22Rv1 (cell line): Measurements from ENCODE around the gene FAT1.
A peak's percentile ranks its signal among the peaks of the same experiment; 100 is the strongest.

Experiments
- H3K27ac ChIP-seq: fragments of 450-650 bp; 2 replicates; pipeline ENCODE4 v1.5.1; 2017
- CTCF ChIP-seq: fragments of 450-650 bp; IDR thresholded peaks from 2 replicates; pipeline ENCODE4 v1.5.1; 2017; ENCODE audit warnings: mild to moderate bottlenecking
- ZFX ChIP-seq: fragments of 450-650 bp; IDR thresholded peaks from 2 replicates; pipeline ENCODE4 v1.6.1; 2017; ENCODE audit warnings: antibody characterized with exemption, borderline replicate concordance

FAT1 gene

DNA sequence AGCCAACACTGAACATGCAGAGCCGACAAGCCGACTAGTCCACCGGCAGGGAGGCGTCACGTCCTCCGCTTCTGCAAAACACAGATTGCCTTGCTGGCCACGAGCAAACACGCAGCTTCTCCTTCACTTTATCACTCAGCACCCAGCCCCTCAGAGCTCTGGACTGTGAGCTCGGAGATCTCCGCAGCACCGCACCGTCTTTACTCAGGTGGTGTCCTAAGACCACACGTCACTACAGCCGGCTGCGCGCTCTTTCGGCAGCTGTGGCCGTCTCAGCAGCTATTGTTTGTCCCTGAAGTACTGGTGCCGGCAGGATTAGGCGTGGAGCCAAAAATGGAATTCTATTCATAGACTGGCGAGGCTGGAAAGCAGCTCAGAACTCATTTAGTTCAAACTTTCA, 72.0 kb downstream of the FAT1 start:
- H3K27ac ChIP-seq: peak overlapping the region; percentile 56
- TF ChIP-seq ZFX: no peak
- TF ChIP-seq CTCF: peak; percentile 14; the same call in 1 of the 2 replicates

GRCh38 chr4:186651181-186651603, 72.5 kb downstream of the FAT1 start:
- peak overlapping the region; percentile 56 for H3K27ac ChIP-seq

DNA sequence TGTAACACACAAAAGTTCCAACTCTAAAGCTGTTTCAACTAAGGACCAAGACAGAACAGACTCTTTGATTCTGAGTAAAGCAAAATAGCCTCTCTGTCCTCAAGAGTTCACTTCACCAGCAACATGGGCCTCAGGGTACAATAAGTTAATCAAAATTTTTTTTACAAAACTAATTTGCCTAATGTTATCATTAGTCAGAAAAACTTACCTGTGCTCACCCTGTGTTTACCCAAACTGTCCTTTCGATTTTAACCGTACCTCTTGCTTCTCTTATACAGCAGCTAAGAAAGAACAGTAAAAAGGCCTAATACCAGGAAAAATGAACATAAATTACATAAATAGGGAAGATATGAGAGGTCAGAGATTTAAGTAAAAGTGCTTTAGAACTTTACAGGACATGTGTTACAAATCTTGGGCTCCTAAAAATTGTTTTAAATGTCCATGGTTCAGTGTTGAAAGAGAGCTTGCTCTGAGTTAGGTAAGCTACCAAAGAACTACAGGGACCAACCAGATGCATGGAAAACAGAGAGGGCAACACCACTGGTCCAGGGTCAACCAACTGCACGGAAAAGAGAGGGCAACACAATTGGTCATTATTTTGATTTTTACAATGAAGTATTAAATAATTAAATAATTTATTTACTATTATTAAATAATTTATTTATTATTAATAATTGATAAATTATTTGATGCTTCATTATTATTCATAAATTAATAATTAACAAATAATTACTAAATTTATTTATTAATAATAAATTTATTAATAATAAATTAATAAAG, 73.1 kb downstream of the FAT1 start:
- no peak for TF ChIP-seq CTCF
- no peak for TF ChIP-seq ZFX
- no peak overlapping the region for H3K27ac ChIP-seq

More at GRCh38 chr4:186651181-186651603, 72.5 kb downstream of the FAT1 start:
- TF ChIP-seq ZFX: no peak
- no peak for TF ChIP-seq CTCF

GRCh38 chr4:186647821-186648220, 75.8 kb downstream of the FAT1 start:
- TF ChIP-seq CTCF (no peak), ZFX (no peak)
- H3K27ac ChIP-seq: no peak overlapping the region

GRCh38 chr4:186644737-186645261, 78.9 kb downstream of the FAT1 start:
- TF ChIP-seq CTCF: no peak
- no peak for TF ChIP-seq ZFX
- H3K27ac ChIP-seq: no peak overlapping the region

DNA sequence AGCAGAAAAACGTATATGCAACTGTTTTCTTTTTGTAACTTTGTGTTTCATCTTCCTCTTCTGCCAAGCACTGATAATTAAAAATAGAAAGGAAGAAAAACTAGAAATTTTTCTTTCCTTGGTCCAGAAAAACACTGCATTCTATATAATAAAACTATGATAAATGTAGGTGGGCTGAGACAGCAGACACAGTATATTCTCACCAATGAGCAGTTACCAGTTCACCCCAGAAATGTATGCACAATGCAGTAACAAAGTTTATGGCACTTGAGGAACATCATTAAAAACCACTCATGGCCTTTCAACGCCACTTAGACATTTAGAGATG, 79.4 kb downstream of the FAT1 start:
- TF ChIP-seq ZFX (no peak), CTCF (no peak)
- H3K27ac ChIP-seq: no peak overlapping the region
